RWPE2 (cell line): ENCODE measurements around the gene ZNF362.

Experiments
- ATAC-seq: fragments of 200-7000 bp; cut with Tn5 transposase; 3 replicates; pipeline ENCODE4 v1.9.1; 2021; ENCODE audit warnings: low read depth
- DNase-seq: peaks from one replicate; pipeline ENCODE4 v3.0.0-alpha.2; 2020; ENCODE audit warnings: low spot score
- H3K27ac ChIP-seq: fragments of 450-650 bp; 2 replicates; pipeline ENCODE4 v1.5.1; 2017; ENCODE audit warnings: mild to moderate bottlenecking; ENCODE audit not compliant: poor library complexity, severe bottlenecking
- H3K27me3 ChIP-seq: fragments of 250-450 bp; sonication (Bioruptor Pico); 2 replicates; pipeline ENCODE4 v1.5.1; 2021; ENCODE audit warnings: mild to moderate bottlenecking, moderate library complexity; ENCODE audit not compliant: insufficient read depth, poor library complexity, severe bottlenecking
- H3K36me3 ChIP-seq: fragments of 250-450 bp; sonication (Bioruptor Pico); 2 replicates; pipeline ENCODE4 v1.5.1; 2020; ENCODE audit warnings: low read depth, mild to moderate bottlenecking, moderate library complexity
- H3K4me1 ChIP-seq: fragments of 250-450 bp; sonication (Bioruptor Pico); 2 replicates; pipeline ENCODE4 v1.5.1; 2021; ENCODE audit warnings: mild to moderate bottlenecking, moderate library complexity; ENCODE audit not compliant: insufficient read depth, poor library complexity, severe bottlenecking
- H3K4me3 ChIP-seq: fragments of 250-450 bp; sonication (Bioruptor Pico); 2 replicates; pipeline ENCODE4 v1.5.1; 2021; ENCODE audit warnings: mild to moderate bottlenecking, moderate library complexity; ENCODE audit not compliant: severe bottlenecking
- H3K9me3 ChIP-seq: fragments of 250-450 bp; sonication (Bioruptor Pico); 2 replicates; pipeline ENCODE4 v1.5.1; 2021; ENCODE audit warnings: mild to moderate bottlenecking, moderate library complexity; ENCODE audit not compliant: severe bottlenecking
- CTCF ChIP-seq: fragments of 450-650 bp; IDR thresholded peaks from one replicate; pipeline ENCODE4 v1.5.1; 2017; ENCODE audit warnings: mild to moderate bottlenecking, moderate library complexity; ENCODE audit not compliant: poor library complexity, severe bottlenecking

The ZNF362 gene

DNA sequence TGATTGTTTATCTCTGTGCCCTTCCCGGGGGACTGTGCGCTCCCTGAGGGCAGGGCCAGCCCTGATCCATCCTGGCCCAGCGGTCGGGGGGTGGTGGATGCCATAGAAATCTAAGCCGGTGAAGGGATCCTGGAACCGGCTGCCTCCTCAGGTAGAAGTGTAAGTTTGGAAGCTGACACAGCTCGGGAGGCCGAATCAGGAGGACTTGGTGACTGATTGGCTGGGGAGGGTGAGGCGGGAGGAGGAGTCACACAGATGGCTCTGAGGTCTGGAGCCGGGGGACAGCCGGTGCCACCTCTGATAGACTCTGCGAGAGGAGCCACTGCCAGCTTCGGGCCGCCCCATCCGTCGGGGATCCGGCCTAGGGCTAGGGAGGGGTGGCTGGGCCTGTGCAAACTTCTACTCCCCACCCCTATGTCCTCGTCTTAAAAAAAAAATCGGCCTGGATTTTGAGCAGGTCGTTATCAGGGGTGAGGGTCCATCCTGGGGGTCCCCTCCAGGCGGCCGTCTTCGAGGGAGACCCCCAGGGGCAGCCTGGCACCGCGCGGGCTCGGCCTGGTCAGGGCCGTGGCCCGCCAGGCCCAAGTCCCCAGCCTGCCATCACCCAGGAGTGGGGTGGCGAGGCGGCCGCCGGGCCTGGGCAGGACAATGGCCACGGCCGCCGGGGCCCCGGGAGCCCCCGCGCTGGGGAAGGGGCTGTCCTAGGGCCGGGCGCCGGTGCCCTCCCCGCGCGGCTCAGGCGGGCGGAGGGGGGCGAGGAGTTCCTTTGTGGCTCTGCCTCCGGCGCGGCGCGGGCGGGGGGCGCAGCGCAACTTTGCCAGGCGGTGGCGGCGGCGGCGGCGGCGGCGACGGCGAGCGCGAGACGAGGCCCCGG, 708 bp upstream of the ZNF362 start:
- no peaks in the 10 kb centered on the region; the same call in 1 of the 2 replicates for H3K36me3 ChIP-seq
- DNase-seq (no peak), ATAC-seq (peak; percentile 77)
- no peaks in the 10 kb centered on the region for H3K4me1 ChIP-seq
- H3K27me3 ChIP-seq, result no peaks in the 10 kb centered on the region
- peak overlapping the region; percentile 43 for H3K4me3 ChIP-seq
- peak overlapping the region; percentile 83 for H3K27ac ChIP-seq
- no peak for TF ChIP-seq CTCF
- H3K9me3 ChIP-seq, result no peaks in the 10 kb centered on the region

- H3K4me1 ChIP-seq, result no peaks in the 10 kb centered on the region
- DNase-seq (no peak), ATAC-seq (no peak)
- H3K27ac ChIP-seq, result peak overlapping the region; percentile 83
- H3K9me3 ChIP-seq, result no peaks in the 10 kb centered on the region
- no peaks in the 10 kb centered on the region for H3K27me3 ChIP-seq
- TF ChIP-seq CTCF, result no peak
- H3K4me3 ChIP-seq, result peak overlapping the region; percentile 43
- no peaks in the 10 kb centered on the region; the same call in 1 of the 2 replicates for H3K36me3 ChIP-seq
Measured at GRCh38 chr1:33256221-33256470, 146 bp upstream of the ZNF362 start.

- H3K36me3 ChIP-seq, result no peaks in the 10 kb centered on the region; the same call in 1 of the 2 replicates
- H3K9me3 ChIP-seq, result no peaks in the 10 kb centered on the region
- DNase-seq, result no peak
- peak overlapping the region; percentile 43 for H3K4me3 ChIP-seq
- no peak for ATAC-seq
- H3K27me3 ChIP-seq, result no peaks in the 10 kb centered on the region
- peak overlapping the region; percentile 83 for H3K27ac ChIP-seq
- no peaks in the 10 kb centered on the region for H3K4me1 ChIP-seq
- no peak for TF ChIP-seq CTCF
Measured at GRCh38 chr1:33257207-33257771, 997 bp downstream of the ZNF362 start.

DNA sequence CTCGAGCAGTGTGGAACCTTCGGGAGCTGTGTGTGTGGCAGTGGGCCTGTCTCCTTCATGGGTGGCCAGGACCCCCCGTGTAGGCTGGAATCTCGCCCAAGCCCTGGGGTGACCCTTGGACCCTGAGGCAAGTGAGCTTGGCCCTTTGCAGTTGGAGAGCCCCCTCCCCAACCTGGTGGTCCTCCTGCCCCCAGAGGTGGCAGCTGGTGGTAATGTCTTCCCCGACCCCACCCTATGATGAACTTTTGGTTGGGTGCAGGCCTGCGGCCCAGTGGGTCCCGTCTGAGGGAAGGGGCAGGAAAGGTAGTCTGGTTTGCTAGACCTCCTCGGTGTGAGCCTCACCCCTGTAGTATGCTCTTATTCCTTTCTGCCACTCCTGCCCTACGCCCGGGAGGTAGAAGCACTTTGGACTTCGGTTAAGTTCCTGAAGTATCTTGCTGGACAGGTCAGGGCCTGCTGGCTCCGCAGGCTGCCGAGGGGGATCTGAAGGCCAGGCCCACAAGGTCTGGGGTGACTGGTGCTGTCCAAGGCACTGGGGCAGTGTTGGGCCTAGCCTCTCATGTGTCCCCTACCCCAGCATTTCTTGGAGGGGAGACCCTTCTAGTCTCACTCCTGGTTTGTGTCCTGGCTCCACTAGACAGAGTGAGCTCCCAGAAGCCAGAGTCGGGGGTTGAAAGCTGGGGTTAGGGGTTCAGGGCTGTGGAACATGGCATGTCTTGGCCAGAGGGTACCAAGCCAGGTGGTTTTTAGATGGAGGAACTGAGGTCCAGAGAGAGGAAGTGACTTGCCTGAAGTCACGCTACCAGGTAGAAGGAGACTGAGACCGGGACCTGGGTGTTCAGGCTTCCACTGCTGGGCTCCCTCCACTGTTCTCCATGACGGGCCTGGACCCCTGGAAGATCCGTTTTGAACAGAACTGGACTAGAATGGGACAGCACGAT, 1.8 kb downstream of the ZNF362 start:
- ATAC-seq (peak; percentile 6; the same call in 1 of the 3 replicates), DNase-seq (no peak)
- H3K27me3 ChIP-seq, result no peaks in the 10 kb centered on the region
- peak overlapping the region; percentile 83 for H3K27ac ChIP-seq
- TF ChIP-seq CTCF, result no peak
- no peaks in the 10 kb centered on the region for H3K9me3 ChIP-seq
- H3K4me1 ChIP-seq, result no peaks in the 10 kb centered on the region
- H3K36me3 ChIP-seq, result no peaks in the 10 kb centered on the region; the same call in 1 of the 2 replicates
- peak overlapping the region; percentile 43 for H3K4me3 ChIP-seq
